Large intestine (tissue), 3 donors: ENCODE results near the gene GAMT. TPM values are rescaled to one million over a fixed set of nuclear protein-coding genes. Genes with fewer than 3 reads are reported as not detected.
A peak's percentile ranks its signal among the peaks of the same experiment; 100 is the strongest.

Experiments
- DNase-seq, 2 donors: peaks; one replicate each; pipeline versions ENCODE4 v3.0.0 to v3.0.0-alpha.2; 2013
- H3K27ac ChIP-seq: one replicate; pipeline ENCODE4 v1.5.1; 2013; ENCODE audit warnings: low read length
- H3K27me3 ChIP-seq: 2 replicates; pipeline ENCODE4 v1.6.1; 2013; ENCODE audit warnings: low read length; ENCODE audit not compliant: control insufficient read depth, insufficient read depth
- H3K36me3 ChIP-seq: 2 replicates; pipeline ENCODE4 v1.6.1; 2013; ENCODE audit warnings: low read length; ENCODE audit not compliant: control insufficient read depth, insufficient read depth
- H3K4me1 ChIP-seq: one replicate; pipeline ENCODE4 v1.6.1; 2013; ENCODE audit warnings: low read length; ENCODE audit not compliant: control insufficient read depth, insufficient read depth
- H3K4me3 ChIP-seq: one replicate; pipeline ENCODE4 v1.5.1; 2013; ENCODE audit warnings: low read length
- H3K9me3 ChIP-seq: one replicate; pipeline ENCODE4 v1.6.1; 2013; ENCODE audit warnings: mild to moderate bottlenecking, low read depth, low read length, moderate library complexity; ENCODE audit not compliant: control insufficient read depth
- WGBS: methylation state at CpG from one replicate; pipeline ENCODE4 v1.1.5; 2013; ENCODE audit warnings: low lambda C conversion rate; ENCODE audit not compliant: insufficient coverage; 5-methylcytosine and 5-hydroxymethylcytosine counted together
- polyA plus RNA-seq: library from polyadenylated mRNA; unstranded; fragments of 120-200 nt; gene quantifications from one replicate; pipeline ENCODE4 v1.2.1, GENCODE V29; 2013

The GAMT gene
- polyA plus RNA-seq, 1 donor: 16.0 TPM

- H3K4me3 ChIP-seq: no peak overlapping the region
Measured at GRCh38 chr19:1410136-1410786, 8.9 kb upstream of the GAMT start.

GRCh38 chr19:1409204-1410005 lies 8.1 kb upstream of the GAMT start:
- peaks cover 46% of the 10 kb centered on the region for H3K36me3 ChIP-seq
- H3K4me1 ChIP-seq: peaks cover 37% of the 10 kb centered on the region
- no peaks in the 10 kb centered on the region for H3K9me3 ChIP-seq
- no peaks in the 10 kb centered on the region for H3K27me3 ChIP-seq
- H3K4me3 ChIP-seq: peak overlapping the region; percentile 97
- WGBS: no CpG with 5 or more reads among the region's 33 CpGs
- no peak for DNase-seq
- H3K27ac ChIP-seq: peak overlapping the region; percentile 94

More at GRCh38 chr19:1410136-1410786, 8.9 kb upstream of the GAMT start:
- Histone ChIP-seq H3K36me3 (peaks cover 46% of the 10 kb centered on the region), H3K27ac (no peak overlapping the region), H3K27me3 (no peaks in the 10 kb centered on the region), H3K9me3 (no peaks in the 10 kb centered on the region), H3K4me1 (peaks cover 43% of the 10 kb centered on the region)
- DNase-seq: no peak
- no CpG with 5 or more reads among the region's 23 CpGs for WGBS

- H3K4me1 ChIP-seq: peaks cover 37% of the 10 kb centered on the region
- peak overlapping the region; percentile 97 for H3K4me3 ChIP-seq
- H3K36me3 ChIP-seq: peaks cover 42% of the 10 kb centered on the region
- no peaks in the 10 kb centered on the region for H3K27me3 ChIP-seq
- no CpG with 5 or more reads among the region's 69 CpGs for WGBS
- peak in 1 of 2 donors; percentile 58 for DNase-seq
- H3K9me3 ChIP-seq: no peaks in the 10 kb centered on the region
- peak overlapping the region; percentile 94 for H3K27ac ChIP-seq
Measured at GRCh38 chr19:1408300-1409203, 7.2 kb upstream of the GAMT start.

GRCh38 chr19:1407528-1408299 lies 6.4 kb upstream of the GAMT start, which contains the start of gene DAZAP1:
TSS of gene DAZAP1 (plus strand) at chr19:1407586. CDS start at chr19:1407774, 188 bp downstream.
- Histone ChIP-seq H3K4me3 (peak within 1 kb of the TSS; percentile 97), H3K27ac (peak within 1 kb of the TSS; percentile 94), H3K36me3 (peaks cover 34% of the 10 kb centered on the region), H3K27me3 (no peaks in the 10 kb centered on the region), H3K9me3 (no peaks in the 10 kb centered on the region), H3K4me1 (peaks cover 43% of the 10 kb centered on the region)
- WGBS: no CpG with 5 or more reads among the region's 121 CpGs
- DNase-seq: peak in 1 of 2 donors; percentile 47

- peaks cover 45% of the 10 kb centered on the region for H3K4me1 ChIP-seq
- H3K36me3 ChIP-seq: peaks cover 28% of the 10 kb centered on the region
- no CpG with 5 or more reads among the region's 72 CpGs for WGBS
- H3K27me3 ChIP-seq: no peaks in the 10 kb centered on the region
- peak; percentile 99 to 100 for DNase-seq
- H3K4me3 ChIP-seq: peak overlapping the region; percentile 58
- no peaks in the 10 kb centered on the region for H3K9me3 ChIP-seq
- H3K27ac ChIP-seq: peak overlapping the region; percentile 69
Measured at GRCh38 chr19:1406774-1407527, 5.6 kb upstream of the GAMT start.

- no CpG with 5 or more reads among the region's 25 CpGs for WGBS
- Histone ChIP-seq H3K27ac (no peak overlapping the region), H3K9me3 (no peaks in the 10 kb centered on the region), H3K4me1 (peaks cover 23% of the 10 kb centered on the region), H3K4me3 (no peak overlapping the region), H3K27me3 (no peaks in the 10 kb centered on the region), H3K36me3 (no peaks in the 10 kb centered on the region)
- no peak for DNase-seq
Measured at GRCh38 chr19:1402411-1403070, 1.2 kb upstream of the GAMT start.

- DNase-seq: no peak
- Histone ChIP-seq H3K4me1 (peaks cover 23% of the 10 kb centered on the region), H3K27me3 (no peaks in the 10 kb centered on the region), H3K27ac (no peak overlapping the region), H3K36me3 (no peaks in the 10 kb centered on the region), H3K9me3 (no peaks in the 10 kb centered on the region), H3K4me3 (peak overlapping the region; percentile 23)
- 83% methylated on average over 1 of the region's 11 CpGs for WGBS
Measured at GRCh38 chr19:1401889-1402217, 511 bp upstream of the GAMT start.

GRCh38 chr19:1400281-1401137 lies 833 bp downstream of the GAMT start:
- no CpG with 5 or more reads among the region's 36 CpGs for WGBS
- H3K4me1 ChIP-seq: peaks cover 20% of the 10 kb centered on the region

More at GRCh38 chr19:1400281-1401137, 833 bp downstream of the GAMT start:
- Histone ChIP-seq H3K9me3 (no peaks in the 10 kb centered on the region), H3K36me3 (peaks cover 2% of the 10 kb centered on the region), H3K27me3 (no peaks in the 10 kb centered on the region), H3K4me3 (peak overlapping the region; percentile 56), H3K27ac (no peak overlapping the region)
- peak in 1 of 2 donors; percentile 53 for DNase-seq
